ENCODE results near the gene ADPRHL1.

DNA sequence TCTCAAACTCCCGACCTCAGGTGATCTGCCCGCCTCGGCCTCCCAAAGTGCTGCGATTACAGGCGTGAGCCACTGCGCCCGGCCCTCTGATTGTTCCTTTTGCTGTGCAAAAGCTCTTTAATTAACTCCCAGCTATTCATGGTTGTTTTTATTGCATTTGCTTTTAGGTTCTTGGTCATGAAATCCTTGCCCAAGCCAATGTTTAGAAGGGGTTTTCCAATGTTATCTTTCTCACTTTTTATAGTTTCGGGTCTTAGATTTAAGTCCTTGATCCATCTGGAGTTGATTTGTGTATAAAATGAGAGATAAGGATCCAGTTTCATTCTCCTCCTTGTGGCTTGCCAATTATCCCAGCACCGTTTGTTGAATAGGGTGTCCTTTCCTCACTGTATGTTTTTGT is 70.2 kb downstream of the ADPRHL1 start:
- TF ChIP-seq, protein P1, sequence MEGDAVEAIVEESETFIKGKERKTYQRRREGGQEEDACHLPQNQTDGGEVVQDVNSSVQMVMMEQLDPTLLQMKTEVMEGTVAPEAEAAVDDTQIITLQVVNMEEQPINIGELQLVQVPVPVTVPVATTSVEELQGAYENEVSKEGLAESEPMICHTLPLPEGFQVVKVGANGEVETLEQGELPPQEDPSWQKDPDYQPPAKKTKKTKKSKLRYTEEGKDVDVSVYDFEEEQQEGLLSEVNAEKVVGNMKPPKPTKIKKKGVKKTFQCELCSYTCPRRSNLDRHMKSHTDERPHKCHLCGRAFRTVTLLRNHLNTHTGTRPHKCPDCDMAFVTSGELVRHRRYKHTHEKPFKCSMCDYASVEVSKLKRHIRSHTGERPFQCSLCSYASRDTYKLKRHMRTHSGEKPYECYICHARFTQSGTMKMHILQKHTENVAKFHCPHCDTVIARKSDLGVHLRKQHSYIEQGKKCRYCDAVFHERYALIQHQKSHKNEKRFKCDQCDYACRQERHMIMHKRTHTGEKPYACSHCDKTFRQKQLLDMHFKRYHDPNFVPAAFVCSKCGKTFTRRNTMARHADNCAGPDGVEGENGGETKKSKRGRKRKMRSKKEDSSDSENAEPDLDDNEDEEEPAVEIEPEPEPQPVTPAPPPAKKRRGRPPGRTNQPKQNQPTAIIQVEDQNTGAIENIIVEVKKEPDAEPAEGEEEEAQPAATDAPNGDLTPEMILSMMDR (conservative IDR thresholded peaks at IDR 0.05), result no peak
- TF ChIP-seq ZFX (IDR thresholded peaks at IDR 0.05), result no peak
